NCI-H524 treated with DMSO at 0.1 percent for 48 hours (cell line): Measurements from ENCODE around the gene TUT1.
"Not testable (repeated sequence)": the region's sequence is repeated elsewhere in the genome, so short reads cannot be mapped to it uniquely, and the experiment has no call there.

Experiments
- DNase-seq: peaks from one replicate; lab custom pipeline; 2025; lab: John Stamatoyannopoulos, UW

The TUT1 gene

GRCh38 chr11:62578541-62578940 lies 12.8 kb downstream of the TUT1 start:
- DNase-seq = no peak

- DNase-seq = no peak
These were observed 14.1 kb downstream of the TUT1 start for GRCh38 chr11:62577046-62577714.

GRCh38 chr11:62575837-62576236 lies 15.5 kb downstream of the TUT1 start:
- DNase-seq = no peak

- DNase-seq = no peak
These were observed 16.2 kb downstream of the TUT1 start for GRCh38 chr11:62575156-62575555.

GRCh38 chr11:62574363-62575071 lies 16.8 kb downstream of the TUT1 start:
- no peak for DNase-seq

GRCh38 chr11:62573592-62574362 lies 17.5 kb downstream of the TUT1 start, which contains the start of gene EEF1G:
Gene EEF1G (minus strand): TSS chr11:62573891. CDS start chr11:62573842, 49 bp downstream.
- peak; percentile 97 for DNase-seq

GRCh38 chr11:62573006-62573591 lies 18.2 kb downstream of the TUT1 start:
- DNase-seq = no peak

GRCh38 chr11:62572431-62572830 lies 18.9 kb downstream of the TUT1 start:
- no peak for DNase-seq

- DNase-seq = not testable (repeated sequence)
These were observed 19.8 kb downstream of the TUT1 start for GRCh38 chr11:62571493-62571892.

GRCh38 chr11:62570903-62571302 lies 20.4 kb downstream of the TUT1 start:
- DNase-seq = not testable (repeated sequence)

- DNase-seq = no peak
These were observed 21.7 kb downstream of the TUT1 start for GRCh38 chr11:62569611-62570010.

GRCh38 chr11:62567018-62567633 lies 24.2 kb downstream of the TUT1 start:
- DNase-seq = no peak

- no peak for DNase-seq
These were observed 25.1 kb downstream of the TUT1 start for GRCh38 chr11:62566247-62566646.

- DNase-seq = no peak
These were observed 26.1 kb downstream of the TUT1 start for GRCh38 chr11:62565100-62565802.

- not testable (repeated sequence) for DNase-seq
These were observed 29.6 kb downstream of the TUT1 start for GRCh38 chr11:62561677-62562230.

GRCh38 chr11:62560566-62561103 lies 30.7 kb downstream of the TUT1 start:
- DNase-seq = no peak

- not testable (repeated sequence) for DNase-seq
These were observed 31.7 kb downstream of the TUT1 start for GRCh38 chr11:62559626-62560025.

GRCh38 chr11:62559204-62559603 lies 32.1 kb downstream of the TUT1 start:
- DNase-seq = no peak

- DNase-seq = no peak
These were observed 32.7 kb downstream of the TUT1 start for GRCh38 chr11:62558669-62559068.

GRCh38 chr11:62556875-62557631 lies 34.3 kb downstream of the TUT1 start:
- no peak for DNase-seq
